GM04504 (cell line): ENCODE measurements around the gene OBP2B.
"Not testable (repeated sequence)": the region's sequence is repeated elsewhere in the genome, so short reads cannot be mapped to it uniquely, and the experiment has no call there.

Source experiments
- DNase-seq: peaks from one replicate; pipeline ENCODE4 v3.0.0-alpha.2; 2012; ENCODE audit warnings: low read depth

OBP2B gene

DNA sequence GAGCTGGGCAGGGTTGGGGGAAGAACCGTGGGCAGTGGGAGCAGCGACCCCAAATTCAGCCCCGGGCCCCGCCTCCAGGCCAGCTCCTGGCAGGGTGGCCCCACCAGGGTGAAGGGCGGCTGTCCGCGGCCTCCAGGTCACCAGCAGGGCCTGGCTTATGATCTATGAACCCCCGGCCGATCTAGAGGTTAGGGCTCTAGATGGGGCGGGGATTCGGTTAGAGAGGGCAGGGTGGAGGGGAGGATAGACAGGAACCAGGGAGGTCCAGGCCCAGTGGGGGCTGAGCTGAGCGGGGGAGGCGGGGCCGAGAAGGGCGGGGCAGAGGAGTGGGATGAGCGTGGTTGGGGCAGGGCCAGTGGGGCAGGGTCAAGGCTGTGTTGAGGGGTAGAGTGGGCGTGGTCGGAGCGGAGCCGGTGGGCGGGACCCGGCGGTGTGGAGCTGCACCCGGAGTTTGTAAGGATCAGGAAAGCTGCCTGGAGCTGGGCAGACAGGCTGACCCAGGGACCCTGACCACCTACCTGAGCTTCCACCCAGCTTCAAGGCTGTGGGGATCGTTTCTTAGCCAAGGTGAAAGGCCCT is 29.3 kb upstream of the OBP2B start:
- DNase-seq, result no peak

DNA sequence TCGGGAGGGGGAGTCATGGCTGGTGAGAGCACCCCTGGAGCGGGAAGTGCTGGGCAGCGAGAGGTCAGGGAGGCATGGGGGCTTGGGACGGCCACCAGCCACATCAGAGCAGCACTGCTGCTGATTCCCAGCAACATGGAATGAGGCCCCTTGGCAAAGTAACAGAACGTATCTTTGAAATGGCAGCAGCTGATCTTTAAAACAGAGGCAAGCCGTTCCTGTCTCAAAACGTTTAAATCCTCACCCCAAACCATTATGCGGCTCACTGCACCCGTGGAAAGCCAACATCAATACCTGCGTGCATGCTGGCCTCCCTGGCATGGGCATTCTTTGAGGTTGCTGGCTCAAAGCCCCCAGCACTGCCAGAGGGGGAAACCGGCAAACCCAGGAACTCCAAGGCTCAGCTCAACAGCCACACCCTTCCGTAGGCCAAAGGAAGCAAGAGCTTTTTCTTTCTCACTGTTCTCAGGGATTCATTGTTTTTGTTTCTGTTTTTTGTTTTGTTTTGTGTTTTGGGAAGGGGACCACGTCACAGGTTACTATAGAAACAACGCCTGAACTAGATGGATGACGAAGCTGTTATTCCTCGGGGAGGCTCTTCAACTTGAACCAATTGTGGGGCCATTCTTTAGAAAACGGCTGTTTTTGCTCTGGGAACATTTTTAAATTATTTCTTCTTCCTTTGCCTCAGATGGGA is 28.1 kb upstream of the OBP2B start:
- no peak for DNase-seq

DNA sequence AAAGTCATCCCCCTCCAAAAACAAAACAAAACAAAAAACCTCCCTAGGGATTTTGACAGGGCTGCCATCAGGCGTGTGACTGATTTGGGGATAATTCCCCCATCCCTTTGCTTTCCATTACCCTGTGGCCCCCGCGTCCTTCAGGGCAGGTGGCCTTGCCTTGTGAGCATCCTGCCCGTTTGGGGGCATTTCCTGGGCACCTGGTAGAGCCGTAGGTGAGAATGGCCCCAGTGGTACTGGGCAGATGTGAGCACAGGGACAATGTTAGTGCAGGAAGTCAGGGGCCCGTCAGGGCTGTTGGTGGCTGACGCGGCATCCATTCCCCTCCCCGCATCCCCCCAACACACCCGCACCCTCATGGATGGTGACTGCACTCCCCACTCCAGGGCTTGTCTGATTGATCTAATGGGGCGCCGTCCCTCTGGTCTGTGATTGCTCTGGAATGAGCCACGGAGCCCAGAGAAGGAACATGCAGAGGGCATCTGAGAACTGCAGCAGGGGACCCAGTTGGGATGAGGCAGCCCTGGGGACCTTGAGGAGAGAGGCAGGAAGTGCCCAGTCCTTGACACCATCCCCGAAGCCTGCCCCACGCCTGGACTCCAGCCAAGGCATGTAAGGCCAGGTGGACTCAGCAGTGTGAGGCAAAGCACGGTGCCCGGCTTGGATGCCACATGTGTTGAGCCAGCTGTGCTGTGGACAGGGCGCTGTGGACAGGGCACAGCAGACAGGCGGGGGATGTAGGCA is 27.4 kb upstream of the OBP2B start:
- DNase-seq, result not testable (repeated sequence)

DNA sequence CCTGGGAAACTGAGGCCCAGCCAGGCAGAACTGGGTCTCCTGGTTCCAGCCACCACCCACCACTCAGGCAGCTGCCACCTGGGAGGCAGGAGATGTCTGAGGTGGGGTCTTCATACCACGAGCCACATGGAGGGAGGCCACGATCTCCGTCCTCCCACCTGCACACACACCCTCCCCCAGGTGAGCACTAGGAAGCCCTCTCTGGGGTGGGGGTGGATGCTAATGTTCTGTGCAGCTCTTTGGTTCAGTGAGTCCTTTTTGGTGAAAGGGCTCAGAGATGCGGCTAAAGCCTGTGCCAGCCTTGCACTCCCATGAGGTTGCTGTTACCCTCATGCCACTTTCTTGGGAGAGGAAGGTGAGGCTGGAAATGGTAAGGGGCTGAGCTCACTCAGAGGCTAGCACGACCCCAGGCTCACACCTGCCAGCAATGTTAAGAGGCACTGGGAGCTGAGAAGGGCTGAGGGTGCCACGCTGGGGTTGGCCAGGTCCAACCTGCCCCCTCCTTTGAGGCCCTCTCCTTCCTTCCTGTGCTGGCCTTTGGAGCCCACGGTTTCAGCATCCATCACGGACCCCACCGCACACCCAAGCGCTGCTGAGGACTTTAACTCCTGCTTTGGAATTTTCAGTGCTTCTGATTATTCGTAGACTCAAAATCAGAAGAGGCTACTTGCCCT is 26.6 kb upstream of the OBP2B start:
- DNase-seq, result no peak

DNA sequence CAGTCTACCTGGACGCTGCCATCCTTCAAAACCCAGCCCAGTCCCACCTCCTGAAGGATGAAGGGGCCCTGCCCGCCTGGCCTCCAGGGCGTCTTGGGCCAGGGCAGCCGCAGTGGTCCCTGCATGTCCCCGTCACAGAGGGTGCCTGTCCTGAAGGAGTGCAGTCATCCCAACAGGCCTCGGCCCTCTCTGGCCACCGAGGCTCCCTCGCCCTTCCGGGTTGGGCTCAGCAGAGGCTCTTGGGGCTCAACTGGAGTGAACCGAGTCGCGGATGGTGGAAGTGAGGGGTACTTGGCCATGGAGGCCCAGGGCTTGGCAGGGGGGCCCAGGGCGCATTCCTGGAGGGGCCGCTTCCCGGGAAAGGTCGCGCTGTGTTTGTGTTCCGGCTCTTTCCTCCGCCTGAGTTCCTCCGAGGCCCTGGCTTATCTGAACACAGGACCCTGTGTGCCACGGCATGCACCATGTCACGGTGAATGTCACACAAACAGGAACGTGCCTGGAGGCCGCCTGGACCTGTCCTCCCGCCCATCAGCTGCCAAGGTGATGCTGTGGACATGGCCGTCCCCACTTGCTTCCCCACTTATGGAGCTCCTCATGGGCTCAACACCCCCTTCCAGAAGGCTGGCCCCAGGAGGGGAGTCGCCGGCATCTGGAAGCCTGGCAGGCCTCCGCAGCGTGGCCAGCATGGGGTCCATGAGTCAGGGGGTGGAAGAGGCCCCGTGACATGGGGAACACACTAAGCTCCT is 25.7 kb upstream of the OBP2B start:
- no peak for DNase-seq

DNA sequence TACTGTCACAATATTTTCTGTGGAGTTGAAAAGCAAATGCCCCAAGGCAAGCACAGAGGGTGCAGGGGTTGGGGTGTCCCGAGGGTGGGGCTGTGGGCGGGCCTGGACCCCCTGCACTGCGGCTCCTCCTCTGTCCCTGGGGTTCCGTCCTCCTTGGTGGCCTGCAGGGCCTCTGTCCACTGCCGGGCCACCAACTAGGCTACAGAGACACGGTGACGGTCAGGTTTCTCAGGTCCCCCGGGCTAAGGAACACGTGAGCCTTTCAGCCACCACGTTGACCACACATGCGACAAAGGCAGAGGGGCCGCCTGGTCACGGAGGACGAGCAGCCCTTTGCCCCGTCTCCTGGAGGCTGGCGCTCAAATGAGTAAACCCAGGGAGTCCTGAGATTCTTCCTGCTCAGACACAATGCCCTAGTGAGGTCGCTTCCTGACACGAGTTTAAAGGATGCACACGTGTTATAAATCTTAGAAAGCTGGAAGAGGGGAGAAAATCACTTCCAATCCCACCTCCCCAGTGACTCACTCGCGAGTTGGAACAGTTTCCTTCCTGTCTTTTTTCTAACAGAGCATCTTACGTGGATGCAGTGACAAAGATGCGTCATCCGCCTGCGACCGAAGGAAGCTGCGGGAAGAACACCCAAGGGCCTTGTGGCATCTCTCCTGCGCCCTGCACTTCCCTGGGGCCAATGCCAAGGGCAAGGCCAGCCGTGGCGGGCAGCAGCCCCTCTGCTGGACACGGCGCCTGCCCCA is 24.8 kb upstream of the OBP2B start:
- no peak for DNase-seq

DNA sequence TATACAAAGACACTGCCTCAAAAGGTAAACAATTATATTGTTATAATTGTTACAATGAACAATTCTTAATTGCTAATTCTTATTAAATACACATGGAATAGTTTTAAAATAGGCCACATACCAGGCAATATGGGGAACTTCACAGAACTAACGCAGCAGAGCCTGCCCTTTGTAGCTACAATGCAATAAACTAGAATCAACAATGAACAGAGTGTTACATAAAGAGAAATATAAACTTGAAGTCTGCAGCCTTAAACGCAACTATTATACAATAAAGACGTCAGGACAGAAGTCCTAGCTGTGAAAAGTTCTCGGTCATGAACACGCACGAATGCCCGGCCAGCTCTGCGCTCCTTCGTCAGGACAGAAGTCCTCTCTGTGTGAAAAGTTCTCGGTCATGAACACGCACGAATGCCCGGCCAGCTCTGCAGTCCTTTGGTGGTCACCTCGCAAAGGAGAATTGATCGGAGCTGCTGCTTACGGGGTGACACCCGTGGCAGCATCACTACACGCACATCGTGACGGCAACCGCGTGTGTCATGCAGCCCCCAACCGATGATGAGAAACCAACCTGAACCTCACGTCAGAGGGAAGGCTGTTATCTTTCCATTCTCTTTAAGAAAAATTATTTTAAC is 23.0 kb upstream of the OBP2B start:
- DNase-seq, result not testable (repeated sequence)

DNA sequence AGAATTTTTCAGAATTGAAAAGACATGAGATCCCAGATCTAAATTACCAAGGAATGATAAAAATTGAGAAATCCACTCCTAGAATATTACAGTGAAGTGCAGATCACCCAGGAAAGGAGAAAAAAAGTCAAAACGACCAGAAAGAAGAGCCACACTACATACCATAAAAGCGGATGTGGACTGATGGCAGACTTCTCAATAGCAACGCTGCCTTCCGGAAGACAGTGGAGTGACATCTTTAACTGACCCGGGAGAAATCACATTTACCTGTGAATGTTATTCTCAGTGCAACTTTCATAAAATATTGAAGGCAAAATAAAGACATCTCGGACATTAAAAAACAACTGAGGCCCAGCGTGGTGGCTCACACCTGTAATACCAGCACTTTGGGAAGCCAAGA is 21.5 kb upstream of the OBP2B start:
- DNase-seq, result not testable (repeated sequence)

DNA sequence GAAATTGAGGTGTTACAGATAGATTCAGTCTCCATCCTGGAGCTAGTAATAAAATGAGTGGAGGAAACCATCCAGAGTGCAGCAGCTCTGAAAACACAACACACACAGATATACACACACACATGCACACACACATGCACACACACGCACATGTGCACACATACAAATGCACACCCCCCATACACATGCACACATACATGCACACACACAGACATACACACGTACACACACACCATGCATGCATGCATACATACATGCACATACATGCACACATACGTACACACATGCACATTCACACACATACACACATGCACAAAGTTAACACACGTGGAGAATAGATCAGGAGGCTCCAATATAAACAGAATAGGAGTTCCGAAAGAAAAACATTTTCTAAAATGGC is 21.0 kb upstream of the OBP2B start:
- no peak for DNase-seq

DNA sequence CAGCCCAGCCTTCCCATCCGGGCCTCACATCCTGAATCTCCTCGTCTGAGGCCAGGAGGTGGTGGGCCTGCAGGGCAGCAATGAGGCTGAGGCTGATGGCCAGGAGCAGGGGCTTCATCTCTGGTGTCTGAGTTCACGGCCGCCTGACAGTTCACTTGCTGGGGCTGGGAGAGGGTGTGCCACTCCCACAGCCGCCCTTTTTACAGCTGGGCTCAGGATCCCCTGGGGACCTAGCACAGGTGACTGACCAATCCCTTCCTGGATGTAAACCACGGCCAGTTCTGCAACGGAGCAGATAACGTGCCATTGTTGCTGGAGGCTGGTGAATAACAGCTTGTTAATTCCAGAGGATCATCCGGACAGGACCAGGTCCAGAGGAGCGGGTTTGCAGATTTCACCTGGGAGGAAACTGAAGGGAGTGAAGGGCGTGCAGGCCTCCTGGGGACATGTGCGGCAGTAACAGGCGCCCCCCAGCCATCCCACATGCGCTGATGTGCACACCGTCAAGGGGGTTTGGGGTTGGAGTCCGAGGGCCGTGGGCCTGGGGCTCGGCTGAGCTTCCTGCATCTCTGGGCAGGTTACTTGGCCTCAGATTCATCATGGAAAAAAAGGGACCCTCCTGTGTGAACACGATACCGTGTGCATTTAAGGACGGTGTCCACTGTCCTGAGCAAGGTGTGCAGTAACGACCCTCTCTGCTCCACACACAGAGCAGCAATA is 19.6 kb upstream of the OBP2B start:
- DNase-seq, result not testable (repeated sequence)

DNA sequence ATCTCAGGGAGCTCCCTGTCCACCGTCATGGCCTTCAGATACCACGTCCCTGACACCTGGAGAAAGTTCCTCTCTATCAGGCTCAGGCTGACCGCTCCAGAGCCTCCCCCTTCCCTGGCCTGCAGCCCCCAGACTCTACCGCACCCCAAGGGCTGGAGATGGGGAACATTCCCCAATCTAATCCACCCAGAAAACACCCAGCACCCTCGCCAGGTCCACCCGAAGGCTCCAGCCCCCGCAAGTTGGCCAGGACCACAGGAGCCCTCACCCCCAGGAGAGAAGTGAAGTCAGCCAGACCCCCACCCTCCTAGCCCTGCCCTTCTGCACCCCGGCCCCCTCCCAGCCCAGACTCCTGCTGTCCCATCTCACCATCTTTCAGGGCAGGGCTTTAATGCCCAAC is 18.9 kb upstream of the OBP2B start:
- not testable (repeated sequence) for DNase-seq

DNA sequence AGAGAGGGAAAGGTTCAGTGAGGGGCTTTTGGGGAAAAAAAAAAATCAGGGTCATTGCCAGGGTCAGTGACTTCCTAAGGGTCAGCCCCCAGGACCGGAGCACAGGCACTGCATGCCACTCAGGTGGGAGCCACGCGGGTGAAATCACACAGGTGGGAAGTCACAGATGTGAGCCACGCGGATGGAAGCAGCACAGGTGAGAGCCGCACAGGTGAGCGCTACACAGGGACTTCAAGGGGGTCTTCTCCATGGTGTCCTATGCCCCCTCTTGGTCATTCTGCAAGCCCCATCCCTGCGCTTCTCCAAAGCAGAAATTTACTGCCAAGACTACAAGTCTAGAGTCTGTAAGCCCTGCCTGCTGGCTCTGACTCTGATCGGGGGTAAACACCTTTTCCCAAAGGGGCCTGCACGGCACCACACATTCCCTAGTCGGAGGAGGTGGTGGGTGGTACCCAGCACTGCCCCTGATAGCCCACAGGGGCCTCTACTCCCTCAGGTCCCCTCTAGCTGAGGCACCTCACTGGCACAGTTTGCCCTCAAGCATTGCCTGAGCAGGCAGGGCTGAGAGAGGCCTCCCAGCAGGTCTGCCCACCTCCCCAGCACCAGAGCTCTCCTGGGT is 18.3 kb upstream of the OBP2B start:
- DNase-seq, result no peak

DNA sequence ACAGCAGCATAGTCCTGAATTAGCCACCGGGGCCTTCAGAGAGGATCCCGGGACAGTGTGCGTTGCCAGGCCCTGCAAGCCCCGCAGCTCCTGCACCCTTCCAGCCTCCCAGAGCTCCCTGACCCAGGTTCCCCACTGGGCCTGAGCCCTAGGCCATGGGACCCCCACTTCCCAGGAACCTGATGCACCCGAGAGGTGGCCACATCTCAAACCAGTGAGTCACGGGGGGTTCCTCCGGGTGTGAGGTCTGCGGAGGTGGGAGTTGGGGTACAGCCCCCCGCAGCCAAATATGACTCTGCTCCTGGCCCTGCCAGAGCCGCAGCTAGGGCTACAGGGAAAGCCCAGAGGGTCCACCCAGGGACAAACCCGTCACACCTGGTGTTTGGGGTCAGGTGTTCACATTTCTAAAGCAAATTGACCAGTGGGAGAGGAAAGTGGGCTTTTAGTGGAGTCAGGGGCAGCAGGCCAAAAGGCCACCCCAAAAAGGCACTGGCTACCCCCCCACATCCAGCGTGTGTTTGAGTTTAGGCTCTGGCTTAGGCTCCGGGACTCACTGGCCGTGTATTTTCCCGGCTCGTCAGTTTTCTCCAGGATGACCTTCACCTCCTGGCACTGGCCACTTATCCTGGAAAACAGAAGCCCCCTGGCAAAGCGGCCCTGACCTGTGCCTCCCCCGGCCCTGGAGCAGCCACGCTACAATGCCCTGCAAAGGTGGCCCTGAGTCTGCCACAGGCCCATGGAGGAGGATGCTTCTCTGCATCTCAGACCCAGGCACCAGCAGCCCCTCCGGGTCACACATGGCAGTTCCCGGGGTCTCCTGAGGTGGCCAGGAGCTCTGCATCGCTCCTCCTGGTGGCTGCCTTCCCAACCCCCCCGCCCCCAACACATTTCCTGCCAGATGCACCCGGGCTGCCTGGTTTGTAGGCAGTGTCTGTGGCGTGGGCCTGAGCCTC is 17.4 kb upstream of the OBP2B start:
- no peak for DNase-seq

DNA sequence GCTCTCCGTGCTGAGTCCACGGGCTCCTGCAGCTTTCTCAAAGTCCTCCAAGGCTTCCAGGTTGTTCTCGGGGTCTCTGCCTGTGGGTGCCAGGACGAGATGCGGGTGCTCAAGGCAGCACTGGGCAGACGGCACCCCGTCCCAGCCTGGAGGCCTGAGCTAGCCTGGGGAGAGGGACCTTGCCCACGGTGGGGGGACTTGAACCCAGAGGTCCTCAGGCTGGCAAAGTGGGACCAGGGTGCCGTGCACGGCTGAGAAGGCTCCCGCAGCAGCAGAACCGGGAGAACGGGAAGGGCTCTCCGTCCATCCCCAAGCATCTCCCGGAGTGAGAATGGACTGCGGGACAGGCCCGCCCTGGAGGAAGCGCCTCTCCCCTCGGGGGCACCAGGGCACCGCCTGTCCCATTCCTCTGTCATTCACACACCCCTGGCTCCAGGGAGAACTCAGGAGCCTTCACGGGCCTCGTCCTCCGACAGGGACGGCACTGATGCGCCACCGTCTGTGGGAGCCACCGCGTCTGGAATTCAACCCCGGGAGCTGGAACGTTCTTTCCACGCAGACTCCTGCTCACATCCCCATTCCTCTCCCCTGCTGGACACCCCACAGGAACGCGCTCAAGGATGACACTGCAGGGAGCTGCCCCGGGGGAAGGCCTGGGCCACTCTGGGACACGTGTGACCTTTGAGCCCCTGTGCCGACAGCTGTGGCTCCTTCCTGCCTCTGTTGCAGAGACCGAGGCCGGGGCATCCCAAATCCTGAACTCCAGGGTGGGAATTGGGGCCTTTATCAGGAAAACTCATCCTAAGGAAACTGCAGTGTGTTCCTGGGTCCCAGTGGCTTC is 16.3 kb upstream of the OBP2B start:
- no peak for DNase-seq

DNA sequence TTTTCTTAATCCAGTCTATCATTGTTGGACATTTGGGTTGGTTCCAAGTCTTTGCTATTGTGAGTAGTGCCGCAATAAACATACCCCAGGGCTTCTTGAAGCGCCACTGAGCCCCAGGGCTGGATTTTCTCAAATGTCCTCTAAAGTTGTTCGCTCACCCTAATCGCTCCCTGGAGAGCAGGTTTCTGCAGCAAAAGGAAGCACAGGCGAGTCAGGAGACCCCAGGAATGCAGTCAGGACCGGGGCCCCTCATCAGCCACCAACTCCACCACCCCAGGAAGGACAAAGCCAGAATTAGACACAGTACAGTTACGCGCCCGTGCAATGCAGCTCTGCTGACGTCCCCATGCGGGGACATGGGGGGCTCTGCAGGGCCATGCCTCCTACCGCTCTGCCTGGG is 15.7 kb upstream of the OBP2B start:
- DNase-seq, result no peak

DNA sequence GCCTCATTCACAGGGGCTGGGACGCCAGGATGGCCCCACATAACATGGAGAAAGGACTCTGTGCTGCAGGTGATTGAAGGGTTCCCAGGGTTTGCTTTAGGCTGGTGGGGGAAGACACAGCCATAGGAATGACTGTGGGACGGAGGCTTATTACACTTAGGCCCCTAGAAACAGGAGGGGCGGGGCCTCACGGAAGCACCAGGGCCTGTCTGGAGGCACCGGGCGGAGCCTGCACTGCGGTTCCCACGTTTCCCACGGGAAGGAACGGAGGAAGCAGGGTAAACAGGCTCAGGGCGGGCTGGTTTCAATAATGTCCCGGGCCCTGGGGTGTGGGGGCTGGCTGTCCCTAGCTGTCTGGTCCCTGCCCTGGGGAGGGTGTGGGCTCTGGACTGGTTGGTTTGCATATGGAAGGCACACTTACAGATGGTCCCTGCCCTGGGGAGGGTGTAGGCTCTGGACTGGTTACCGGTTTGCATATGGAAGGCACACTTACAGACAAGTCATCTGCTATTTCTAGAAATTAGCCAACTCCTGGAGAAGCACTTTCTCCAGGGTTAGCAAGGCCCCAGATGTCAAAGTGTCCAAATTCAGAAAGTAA is 14.2 kb upstream of the OBP2B start:
- DNase-seq, result not testable (repeated sequence)

DNA sequence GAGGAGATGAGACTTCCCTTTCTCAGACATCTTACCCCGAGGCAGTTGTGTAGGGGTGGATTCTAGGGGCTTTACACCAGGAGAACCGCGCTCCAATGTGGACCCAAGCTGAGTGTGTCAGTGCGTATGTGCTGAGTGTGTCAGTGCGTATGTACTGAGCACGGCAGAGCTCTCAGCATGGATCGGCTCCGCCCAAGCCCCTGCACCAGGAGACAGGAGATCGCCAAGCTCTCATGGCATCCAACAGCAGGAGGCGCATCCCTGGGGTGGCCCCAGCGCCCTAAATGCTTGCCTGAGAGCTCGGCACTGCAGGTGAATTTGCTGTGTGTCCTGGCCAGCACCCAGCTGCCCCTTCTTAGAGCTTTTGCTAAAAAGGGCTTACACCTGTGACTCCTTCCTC is 12.9 kb upstream of the OBP2B start:
- not testable (repeated sequence) for DNase-seq
